ENCODE results near the gene TSC1. TPM values are rescaled to one million over a fixed set of nuclear protein-coding genes. Genes with fewer than 3 reads are reported as not detected.

Gene TSC1
- total RNA-seq, 1 experiment from 2014 or later: 59.2 TPM

DNA sequence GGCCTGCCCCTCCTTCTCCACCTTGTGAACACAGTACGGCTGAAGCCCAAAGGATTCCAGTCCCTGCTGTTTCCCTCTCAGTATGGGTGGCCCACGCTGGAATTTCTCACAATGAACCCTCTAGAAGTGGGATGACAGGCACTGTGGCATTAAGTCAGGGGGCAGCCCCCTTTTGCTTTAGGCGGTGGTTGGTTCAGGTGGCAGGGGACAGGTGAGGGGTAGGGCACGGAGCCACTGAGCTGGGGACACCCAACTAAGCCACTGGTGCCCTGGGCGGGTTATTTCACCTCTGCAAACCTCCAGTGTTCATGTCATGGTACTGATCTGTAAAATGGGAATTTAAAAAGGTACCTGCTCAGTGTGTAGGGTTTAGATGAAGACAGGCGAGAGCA, 58.1 kb downstream of the TSC1 start:
- Histone ChIP-seq H3K27ac (ENCODE audit: low read length) (no peak overlapping the region), H4K20me1 (ENCODE audit: insufficient read depth, low read depth, low read length) (no peaks in the 10 kb centered on the region), H2AFZ (ENCODE audit: low read length) (no peak overlapping the region), H3K4me1 (ENCODE audit: low read length) (peaks cover 26% of the 10 kb centered on the region), H3K9me2 (replicated peaks; ENCODE audit: insufficient read depth, low read length) (no peaks in the 10 kb centered on the region), H3K4me3 (ENCODE audit: low read length) (no peak overlapping the region), H3K9ac (ENCODE audit: low read length) (no peak overlapping the region), H3K27me3 (ENCODE audit: low read length) (no peaks in the 10 kb centered on the region), H3K4me2 (ENCODE audit: low read depth, low read length, poor library complexity, severe bottlenecking) (no peak overlapping the region), H3K9me3 (ENCODE audit: low read length) (no peaks in the 10 kb centered on the region), H3K36me3 (ENCODE audit: insufficient read depth, low read length) (no peaks in the 10 kb centered on the region), H3K79me2 (ENCODE audit: low read length) (no peaks in the 10 kb centered on the region)
- no peak for DNase-seq

DNA sequence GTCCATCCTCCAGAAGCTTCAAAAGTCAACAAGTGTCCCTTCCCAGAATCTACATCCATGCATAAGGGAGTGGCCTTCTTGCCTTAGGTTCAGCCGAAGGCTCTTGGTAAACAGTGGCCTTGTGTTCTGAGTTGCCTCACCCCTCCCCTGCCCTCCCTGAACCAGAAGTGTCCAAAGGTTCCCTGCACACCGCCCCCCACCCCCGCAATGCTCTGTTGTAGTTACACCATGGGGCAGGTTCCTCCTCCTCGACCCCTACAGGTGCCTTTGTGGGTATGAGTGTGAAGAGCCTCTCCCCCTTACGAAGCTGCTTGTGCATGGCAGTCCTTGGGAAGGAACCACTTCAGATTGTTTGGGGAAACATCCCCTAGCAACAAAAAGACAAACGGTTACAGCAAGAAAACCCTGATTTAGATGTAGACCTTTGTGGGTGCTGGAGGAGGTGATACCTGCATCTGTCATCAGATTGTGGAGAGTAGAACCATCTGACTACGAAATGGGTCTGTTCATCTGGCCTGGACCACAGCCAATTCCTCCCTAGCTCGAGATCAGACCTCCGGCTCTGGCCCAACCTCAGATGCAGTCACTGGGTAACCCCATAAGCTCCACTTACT, 58.6 kb downstream of the TSC1 start:
- Histone ChIP-seq H3K4me1 (ENCODE audit: low read length) (peaks cover 26% of the 10 kb centered on the region), H3K4me3 (ENCODE audit: low read length) (no peak overlapping the region), H3K9ac (ENCODE audit: low read length) (no peak overlapping the region), H3K9me2 (replicated peaks; ENCODE audit: insufficient read depth, low read length) (no peaks in the 10 kb centered on the region), H2AFZ (ENCODE audit: low read length) (no peak overlapping the region), H3K27me3 (ENCODE audit: low read length) (no peaks in the 10 kb centered on the region), H3K9me3 (ENCODE audit: low read length) (no peaks in the 10 kb centered on the region), H3K27ac (ENCODE audit: low read length) (no peak overlapping the region), H4K20me1 (ENCODE audit: insufficient read depth, low read depth, low read length) (no peaks in the 10 kb centered on the region), H3K36me3 (ENCODE audit: insufficient read depth, low read length) (no peaks in the 10 kb centered on the region), H3K4me2 (ENCODE audit: low read depth, low read length, poor library complexity, severe bottlenecking) (no peak overlapping the region), H3K79me2 (ENCODE audit: low read length) (no peaks in the 10 kb centered on the region)
- DNase-seq: no peak

DNA sequence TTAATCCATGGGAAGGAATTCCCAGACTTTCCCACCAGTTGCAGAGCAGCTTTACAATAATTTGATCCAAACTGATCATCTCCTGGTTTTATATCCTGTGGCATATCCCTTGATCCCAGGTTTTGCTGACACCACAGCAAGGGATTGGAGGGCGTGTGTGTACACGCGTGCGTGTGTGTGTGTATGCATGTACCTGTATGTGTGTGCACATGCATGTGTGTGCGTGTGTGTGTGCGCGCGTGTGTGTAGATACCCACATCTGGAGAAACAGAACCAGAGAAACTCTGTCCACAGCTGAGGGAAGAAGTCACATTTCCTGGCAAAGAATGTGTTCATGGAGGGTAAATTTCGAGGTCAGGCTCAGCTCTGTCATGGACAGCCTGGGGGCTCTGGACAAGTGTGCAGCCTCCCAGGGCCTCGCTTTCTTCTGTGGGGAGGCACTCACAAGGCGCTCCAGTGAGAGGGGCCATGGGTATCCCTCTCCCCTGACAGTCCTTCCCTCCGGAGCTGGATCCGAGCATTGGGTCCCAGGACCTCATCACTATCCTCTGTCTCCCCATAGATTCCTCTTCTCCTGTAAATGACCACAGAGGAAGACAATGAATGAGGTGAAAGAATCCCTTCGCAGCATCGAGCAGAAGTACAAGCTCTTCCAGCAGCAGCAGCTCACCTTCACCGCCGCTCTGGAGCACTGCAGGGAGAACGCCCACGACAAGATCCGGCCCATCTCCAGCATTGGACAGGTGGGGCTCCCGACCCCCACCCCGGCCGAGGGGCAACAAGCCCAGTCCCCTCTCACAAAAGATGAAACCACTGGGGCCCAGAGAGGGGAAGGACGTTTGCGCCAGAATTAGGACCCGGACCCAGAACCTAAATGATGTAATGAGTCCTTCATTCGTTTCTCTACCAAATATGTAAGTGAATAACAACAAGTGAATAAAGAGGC, 60.8 kb downstream of the TSC1 start:
- H3K9me2 ChIP-seq (replicated peaks; ENCODE audit: insufficient read depth, low read length): no peaks in the 10 kb centered on the region
- H3K4me1 ChIP-seq (ENCODE audit: low read length): peaks cover 22% of the 10 kb centered on the region

DNA sequence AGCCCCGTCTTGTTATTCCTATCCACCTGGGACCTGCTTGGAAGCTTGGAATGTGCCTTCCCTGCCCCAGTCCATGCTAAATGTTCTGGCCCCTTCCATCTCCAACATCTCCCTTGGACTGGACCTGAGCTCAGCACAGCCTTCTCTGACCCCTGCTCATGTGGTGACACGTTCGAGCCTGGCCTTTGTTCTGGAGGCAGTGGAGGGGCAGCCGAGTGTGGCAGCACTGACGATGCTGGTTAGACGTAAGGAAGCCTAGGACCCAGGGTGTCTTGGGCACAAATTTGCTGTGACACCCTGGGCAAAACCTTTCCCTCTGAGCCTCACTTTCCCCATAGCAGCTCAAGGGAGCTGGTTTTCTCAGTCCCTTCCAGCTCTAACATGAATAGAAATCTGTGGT, 61.8 kb downstream of the TSC1 start:
- Histone ChIP-seq H3K9me3 (ENCODE audit: low read length) (no peaks in the 10 kb centered on the region), H3K27ac (ENCODE audit: low read length) (no peak overlapping the region), H3K4me3 (ENCODE audit: low read length) (no peak overlapping the region), H3K4me2 (ENCODE audit: low read depth, low read length, poor library complexity, severe bottlenecking) (no peak overlapping the region), H3K36me3 (ENCODE audit: insufficient read depth, low read length) (no peaks in the 10 kb centered on the region), H3K79me2 (ENCODE audit: low read length) (no peaks in the 10 kb centered on the region), H3K27me3 (ENCODE audit: low read length) (no peaks in the 10 kb centered on the region), H3K4me1 (ENCODE audit: low read length) (peaks cover 19% of the 10 kb centered on the region), H3K9ac (ENCODE audit: low read length) (no peak overlapping the region), H3K9me2 (replicated peaks; ENCODE audit: insufficient read depth, low read length) (no peaks in the 10 kb centered on the region), H2AFZ (ENCODE audit: low read length) (no peak overlapping the region), H4K20me1 (ENCODE audit: insufficient read depth, low read depth, low read length) (no peaks in the 10 kb centered on the region)
- DNase-seq: no peak

More for the DNA sequence above, 60.8 kb downstream of the TSC1 start:
- no peaks in the 10 kb centered on the region for H3K79me2 ChIP-seq (ENCODE audit: low read length)
- H3K27me3 ChIP-seq (ENCODE audit: low read length): no peaks in the 10 kb centered on the region
- H3K9me3 ChIP-seq (ENCODE audit: low read length): no peaks in the 10 kb centered on the region
- no peak overlapping the region for H3K4me2 ChIP-seq (ENCODE audit: low read depth, low read length, poor library complexity, severe bottlenecking)
- H2AFZ ChIP-seq (ENCODE audit: low read length): no peak overlapping the region
- H3K9ac ChIP-seq (ENCODE audit: low read length): no peak overlapping the region
- no peaks in the 10 kb centered on the region for H4K20me1 ChIP-seq (ENCODE audit: insufficient read depth, low read depth, low read length)
- no peak overlapping the region for H3K27ac ChIP-seq (ENCODE audit: low read length)
- no peak overlapping the region for H3K4me3 ChIP-seq (ENCODE audit: low read length)
- no peaks in the 10 kb centered on the region for H3K36me3 ChIP-seq (ENCODE audit: insufficient read depth, low read length)
- no peak for DNase-seq

DNA sequence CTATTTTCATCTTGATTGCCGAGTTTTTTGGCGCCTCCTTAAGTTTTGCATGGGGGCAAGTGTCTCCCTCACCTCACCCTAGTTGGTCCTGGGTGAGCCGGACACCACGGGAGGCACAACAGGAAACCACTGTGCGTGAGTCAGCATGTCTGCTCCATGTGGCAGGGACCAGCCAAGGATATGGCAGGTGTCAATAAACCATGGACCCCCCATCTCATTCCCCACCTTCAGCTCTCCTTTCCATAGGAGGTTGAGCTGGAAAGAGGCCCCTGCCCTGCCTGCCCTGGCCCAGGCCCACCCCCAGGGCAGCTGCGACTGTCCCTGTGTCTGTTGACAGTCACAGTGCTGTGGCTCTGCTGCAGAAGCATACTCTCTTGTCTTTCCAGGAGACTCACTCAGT, 62.6 kb downstream of the TSC1 start:
- H2AFZ ChIP-seq (ENCODE audit: low read length): no peak overlapping the region

DNA sequence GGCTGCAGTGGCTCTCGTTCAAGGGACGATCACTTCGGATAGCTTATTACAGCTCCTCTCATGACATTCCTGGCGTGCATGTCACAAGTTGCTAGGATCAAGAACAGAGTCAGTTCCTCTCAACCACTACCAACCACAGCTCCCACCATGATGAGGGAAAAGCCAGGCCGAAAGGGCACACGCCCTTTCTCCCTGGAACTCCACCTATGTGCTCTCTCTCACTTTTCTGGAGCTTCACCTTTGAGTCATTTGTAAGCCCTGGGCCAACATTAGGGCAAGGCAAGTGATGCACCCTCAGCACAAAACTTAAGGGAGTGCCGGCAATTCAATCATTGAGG, 64.1 kb downstream of the TSC1 start:
- peaks cover 17% of the 10 kb centered on the region for H3K4me1 ChIP-seq (ENCODE audit: low read length)
- H3K9ac ChIP-seq (ENCODE audit: low read length): no peak overlapping the region
- H3K27ac ChIP-seq (ENCODE audit: low read length): no peak overlapping the region
- H3K4me3 ChIP-seq (ENCODE audit: low read length): no peak overlapping the region
- no peaks in the 10 kb centered on the region for H3K27me3 ChIP-seq (ENCODE audit: low read length)
- no peaks in the 10 kb centered on the region for H3K36me3 ChIP-seq (ENCODE audit: insufficient read depth, low read length)
- H4K20me1 ChIP-seq (ENCODE audit: insufficient read depth, low read depth, low read length): no peaks in the 10 kb centered on the region
- DNase-seq: no peak
- H3K79me2 ChIP-seq (ENCODE audit: low read length): no peaks in the 10 kb centered on the region
- H3K4me2 ChIP-seq (ENCODE audit: low read depth, low read length, poor library complexity, severe bottlenecking): no peak overlapping the region
- no peak overlapping the region for H2AFZ ChIP-seq (ENCODE audit: low read length)
- no peaks in the 10 kb centered on the region for H3K9me3 ChIP-seq (ENCODE audit: low read length)
- H3K9me2 ChIP-seq (replicated peaks; ENCODE audit: insufficient read depth, low read length): no peaks in the 10 kb centered on the region

More for the DNA sequence above, 62.6 kb downstream of the TSC1 start:
- H3K4me3 ChIP-seq (ENCODE audit: low read length): no peak overlapping the region
- no peak overlapping the region for H3K4me2 ChIP-seq (ENCODE audit: low read depth, low read length, poor library complexity, severe bottlenecking)
- no peaks in the 10 kb centered on the region for H4K20me1 ChIP-seq (ENCODE audit: insufficient read depth, low read depth, low read length)
- H3K27me3 ChIP-seq (ENCODE audit: low read length): no peaks in the 10 kb centered on the region
- DNase-seq: no peak
- no peaks in the 10 kb centered on the region for H3K36me3 ChIP-seq (ENCODE audit: insufficient read depth, low read length)
- peaks cover 17% of the 10 kb centered on the region for H3K4me1 ChIP-seq (ENCODE audit: low read length)
- H3K27ac ChIP-seq (ENCODE audit: low read length): no peak overlapping the region
- no peaks in the 10 kb centered on the region for H3K79me2 ChIP-seq (ENCODE audit: low read length)
- no peaks in the 10 kb centered on the region for H3K9me3 ChIP-seq (ENCODE audit: low read length)
- no peak overlapping the region for H3K9ac ChIP-seq (ENCODE audit: low read length)
- no peaks in the 10 kb centered on the region for H3K9me2 ChIP-seq (replicated peaks; ENCODE audit: insufficient read depth, low read length)

DNA sequence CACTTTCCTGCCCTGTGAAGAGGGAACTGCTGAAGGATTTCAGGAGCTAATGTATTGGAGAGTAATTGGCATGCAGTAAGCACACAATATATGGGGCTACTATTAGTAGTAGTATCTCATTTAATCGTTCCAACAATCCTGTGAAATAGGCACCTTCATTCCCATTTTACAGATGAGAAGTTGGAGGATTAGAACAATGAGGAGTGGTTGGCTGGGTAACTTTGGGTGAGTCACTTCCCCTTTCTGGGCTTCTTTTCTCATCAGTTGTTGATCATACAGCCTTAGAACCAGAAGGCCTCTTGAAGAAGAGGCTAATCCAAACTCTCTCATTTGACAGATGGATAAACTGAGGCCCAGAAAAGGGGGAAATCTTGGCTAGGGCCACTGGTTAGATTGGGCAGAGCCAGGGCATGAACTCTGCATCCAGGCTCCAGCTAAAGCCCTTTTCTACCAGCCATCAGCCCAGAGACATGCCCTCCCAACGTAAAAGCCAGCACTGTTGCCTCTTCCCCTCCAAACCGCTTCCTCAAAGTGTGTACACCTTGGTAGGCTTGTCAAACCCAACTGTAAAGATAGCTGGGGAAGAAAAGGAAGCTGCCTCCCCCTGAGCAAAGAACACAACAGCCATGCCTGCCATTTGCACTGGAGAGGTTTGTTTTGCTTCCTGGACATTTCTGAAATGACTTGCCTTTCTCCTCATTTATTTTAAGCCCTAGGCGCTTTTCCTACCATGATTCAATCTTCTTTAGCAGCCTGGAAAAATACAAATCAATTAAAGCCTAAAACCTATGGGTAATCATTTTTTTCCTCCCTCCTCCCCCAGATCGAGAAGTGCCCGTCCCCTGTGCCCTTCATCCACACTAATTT, 64.7 kb downstream of the TSC1 start:
- H4K20me1 ChIP-seq (ENCODE audit: insufficient read depth, low read depth, low read length): no peaks in the 10 kb centered on the region
- no peaks in the 10 kb centered on the region for H3K9me3 ChIP-seq (ENCODE audit: low read length)
- no peaks in the 10 kb centered on the region for H3K9me2 ChIP-seq (replicated peaks; ENCODE audit: insufficient read depth, low read length)
- DNase-seq: peak; percentile 49
- no peaks in the 10 kb centered on the region for H3K79me2 ChIP-seq (ENCODE audit: low read length)
- no peaks in the 10 kb centered on the region for H3K36me3 ChIP-seq (ENCODE audit: insufficient read depth, low read length)
- H3K4me2 ChIP-seq (ENCODE audit: low read depth, low read length, poor library complexity, severe bottlenecking): peak overlapping the region; percentile 98
- H3K9ac ChIP-seq (ENCODE audit: low read length): no peak overlapping the region
- no peak overlapping the region for H2AFZ ChIP-seq (ENCODE audit: low read length)
- no peak overlapping the region; the same call in 1 of the 2 replicates for H3K4me3 ChIP-seq (ENCODE audit: low read length)
- no peak overlapping the region for H3K27ac ChIP-seq (ENCODE audit: low read length)
- H3K27me3 ChIP-seq (ENCODE audit: low read length): no peaks in the 10 kb centered on the region
- H3K4me1 ChIP-seq (ENCODE audit: low read length): peaks cover 17% of the 10 kb centered on the region

All from Karpas-422 (cell line).